Measurements from ENCODE around the gene PDCD11.
"Not testable (repeated sequence)": the region's sequence is repeated elsewhere in the genome, so short reads cannot be mapped to it uniquely, and the experiment has no call there.

PDCD11 gene, protein sequence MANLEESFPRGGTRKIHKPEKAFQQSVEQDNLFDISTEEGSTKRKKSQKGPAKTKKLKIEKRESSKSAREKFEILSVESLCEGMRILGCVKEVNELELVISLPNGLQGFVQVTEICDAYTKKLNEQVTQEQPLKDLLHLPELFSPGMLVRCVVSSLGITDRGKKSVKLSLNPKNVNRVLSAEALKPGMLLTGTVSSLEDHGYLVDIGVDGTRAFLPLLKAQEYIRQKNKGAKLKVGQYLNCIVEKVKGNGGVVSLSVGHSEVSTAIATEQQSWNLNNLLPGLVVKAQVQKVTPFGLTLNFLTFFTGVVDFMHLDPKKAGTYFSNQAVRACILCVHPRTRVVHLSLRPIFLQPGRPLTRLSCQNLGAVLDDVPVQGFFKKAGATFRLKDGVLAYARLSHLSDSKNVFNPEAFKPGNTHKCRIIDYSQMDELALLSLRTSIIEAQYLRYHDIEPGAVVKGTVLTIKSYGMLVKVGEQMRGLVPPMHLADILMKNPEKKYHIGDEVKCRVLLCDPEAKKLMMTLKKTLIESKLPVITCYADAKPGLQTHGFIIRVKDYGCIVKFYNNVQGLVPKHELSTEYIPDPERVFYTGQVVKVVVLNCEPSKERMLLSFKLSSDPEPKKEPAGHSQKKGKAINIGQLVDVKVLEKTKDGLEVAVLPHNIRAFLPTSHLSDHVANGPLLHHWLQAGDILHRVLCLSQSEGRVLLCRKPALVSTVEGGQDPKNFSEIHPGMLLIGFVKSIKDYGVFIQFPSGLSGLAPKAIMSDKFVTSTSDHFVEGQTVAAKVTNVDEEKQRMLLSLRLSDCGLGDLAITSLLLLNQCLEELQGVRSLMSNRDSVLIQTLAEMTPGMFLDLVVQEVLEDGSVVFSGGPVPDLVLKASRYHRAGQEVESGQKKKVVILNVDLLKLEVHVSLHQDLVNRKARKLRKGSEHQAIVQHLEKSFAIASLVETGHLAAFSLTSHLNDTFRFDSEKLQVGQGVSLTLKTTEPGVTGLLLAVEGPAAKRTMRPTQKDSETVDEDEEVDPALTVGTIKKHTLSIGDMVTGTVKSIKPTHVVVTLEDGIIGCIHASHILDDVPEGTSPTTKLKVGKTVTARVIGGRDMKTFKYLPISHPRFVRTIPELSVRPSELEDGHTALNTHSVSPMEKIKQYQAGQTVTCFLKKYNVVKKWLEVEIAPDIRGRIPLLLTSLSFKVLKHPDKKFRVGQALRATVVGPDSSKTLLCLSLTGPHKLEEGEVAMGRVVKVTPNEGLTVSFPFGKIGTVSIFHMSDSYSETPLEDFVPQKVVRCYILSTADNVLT (N-terminal part only)

DNA sequence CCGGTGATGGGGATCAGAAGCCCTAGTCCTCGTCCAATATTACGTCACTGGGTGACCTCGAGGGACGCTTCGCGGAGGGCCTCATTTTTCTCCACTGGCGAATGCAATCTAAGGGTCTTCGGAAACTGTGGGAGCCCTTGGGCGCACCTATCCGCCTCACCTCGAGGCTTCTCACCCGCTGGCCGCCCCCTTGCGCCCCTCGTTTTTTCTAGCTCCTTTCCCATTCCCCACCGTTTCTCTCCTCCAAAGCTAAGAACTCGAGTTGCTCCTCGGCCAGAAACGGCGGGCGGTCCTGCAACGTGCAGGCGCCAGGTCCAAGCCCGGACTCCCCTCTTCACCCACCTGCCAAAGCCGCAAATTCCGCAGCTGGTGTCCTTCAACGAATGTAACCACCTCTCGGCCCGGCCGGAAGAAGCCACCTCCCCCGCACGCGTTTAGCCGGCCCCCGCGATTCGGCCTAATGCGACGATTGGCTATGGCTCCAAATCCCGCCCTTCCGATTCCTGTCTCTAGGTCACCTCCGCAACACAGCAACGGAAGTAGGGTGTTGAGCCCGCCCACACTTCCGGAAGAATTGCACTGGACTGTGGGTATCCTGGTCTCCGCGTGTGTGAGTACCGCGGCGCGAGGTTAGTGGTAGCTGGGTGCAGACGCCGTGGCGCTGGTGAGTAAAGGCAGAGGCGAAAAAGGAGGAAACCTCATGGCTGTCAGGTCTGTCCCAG is at the start of gene PDCD11, which contains the start of gene ATP5MK:
TSS of gene PDCD11 (plus strand) at position 560 of the 722 bp plus-strand sequence. CDS start 1,801 bp downstream, outside the sequence.
TSS of gene ATP5MK (minus strand) at position 409 of the 722 bp plus-strand sequence. CDS start 4,018 bp downstream, outside the sequence.
- DNase-seq (ENCODE audit: low spot score), result peak; percentile 98

- no peak for DNase-seq (ENCODE audit: low spot score)
Observed at GRCh38 chr10:103350175-103350516, 46.3 kb upstream of the PDCD11 start.

DNA sequence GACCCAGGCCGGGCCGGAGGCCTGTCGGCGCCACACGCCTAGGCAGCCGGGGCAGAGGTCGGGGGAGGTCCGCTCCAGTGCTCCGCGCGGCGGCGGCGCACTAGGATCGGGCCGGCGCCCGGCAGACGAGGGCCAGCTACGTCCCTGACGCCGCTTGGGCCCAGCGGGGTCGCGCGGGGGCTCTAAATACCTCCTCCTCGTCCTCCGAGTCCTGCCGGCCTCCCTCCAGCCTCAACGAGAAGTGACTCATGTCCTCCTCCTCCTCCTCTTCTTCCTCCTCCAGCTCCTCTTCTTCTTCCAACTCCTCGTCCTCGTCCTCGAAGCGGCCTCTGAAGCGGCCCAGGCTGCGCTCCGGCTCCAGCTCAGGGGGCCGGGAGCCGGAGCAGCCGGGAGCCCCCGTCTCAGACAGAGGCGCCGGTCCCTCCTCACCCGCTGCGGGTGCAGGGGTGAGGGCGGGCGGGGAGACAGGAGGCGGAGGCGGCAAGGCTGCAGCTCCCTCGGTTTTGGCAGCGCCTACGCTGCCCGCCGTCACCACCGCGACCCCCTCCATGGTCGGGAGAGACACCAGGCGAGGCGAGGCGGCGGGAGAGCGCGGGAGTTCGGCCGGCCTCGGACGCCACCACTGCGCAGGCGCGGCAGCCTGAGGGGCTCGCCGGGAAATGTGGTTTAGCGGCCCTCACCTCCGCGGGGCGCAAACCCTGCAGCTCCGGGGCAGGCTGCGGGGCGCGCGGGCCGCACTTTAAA is 45.7 kb upstream of the PDCD11 start, which contains the start of gene PCGF6:
TSS of gene PCGF6 (minus strand) at position 624 of the 744 bp plus-strand sequence. CDS start at position 550, 74 bp downstream.
- DNase-seq (ENCODE audit: low spot score), result peak; percentile 83

- no peak for DNase-seq (ENCODE audit: low spot score)
Observed at GRCh38 chr10:103353281-103353680, 43.1 kb upstream of the PDCD11 start.

GRCh38 chr10:103354567-103354966 is 41.9 kb upstream of the PDCD11 start:
- DNase-seq (ENCODE audit: low spot score), result not testable (repeated sequence)

DNA sequence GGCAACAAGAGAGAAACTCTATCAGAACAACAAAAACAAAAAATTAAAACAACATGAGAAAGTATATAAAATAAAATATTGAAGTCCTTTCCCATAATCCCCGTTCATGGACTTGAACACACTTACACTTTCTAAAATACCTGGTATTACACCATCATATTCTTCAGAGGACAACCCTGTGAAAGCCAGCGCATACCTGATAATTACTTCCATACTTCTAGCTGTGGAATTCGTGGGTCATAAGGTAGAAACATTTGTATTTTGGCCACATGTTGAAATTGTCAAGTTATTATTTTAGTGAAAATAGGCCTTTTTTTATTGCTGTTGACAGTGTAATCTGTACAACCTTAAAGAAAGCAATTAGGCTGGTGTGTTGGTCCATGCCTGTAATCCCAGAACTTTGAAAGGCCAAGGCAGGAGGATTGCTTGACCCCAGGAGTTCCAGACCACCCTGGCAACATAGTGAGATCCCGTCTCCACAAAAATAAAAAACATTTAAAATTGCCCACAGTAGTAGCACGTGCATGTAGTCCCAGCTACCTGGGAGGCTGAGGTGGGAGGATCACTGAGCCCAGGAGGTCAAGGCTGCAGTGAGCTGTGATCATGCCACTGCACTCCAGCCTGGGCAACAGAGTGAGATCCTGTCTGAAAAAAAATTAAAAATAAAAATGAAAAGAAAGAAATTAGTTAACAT is 40.4 kb upstream of the PDCD11 start:
- no peak for DNase-seq (ENCODE audit: low spot score)

DNA sequence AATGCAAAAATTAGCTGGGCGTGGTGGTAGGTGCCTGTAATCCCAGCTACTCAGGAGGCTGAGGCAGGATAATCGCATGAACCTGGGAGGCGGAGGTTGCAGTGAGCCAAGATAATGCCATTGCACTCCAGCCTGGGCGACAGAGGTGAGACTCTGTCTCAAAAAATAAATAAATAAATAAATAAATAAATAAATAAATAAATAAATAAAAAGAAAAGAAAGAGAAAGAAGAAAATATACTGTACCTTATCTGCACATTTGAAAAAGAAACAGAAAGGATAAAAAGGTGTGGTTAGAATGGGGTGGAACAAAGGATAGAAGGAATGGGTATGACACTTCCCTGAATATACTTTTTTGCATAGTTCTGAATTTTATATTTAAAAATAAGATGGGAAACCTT is 36.9 kb upstream of the PDCD11 start:
- not testable (repeated sequence) for DNase-seq (ENCODE audit: low spot score)

GRCh38 chr10:103360791-103361190 is 35.6 kb upstream of the PDCD11 start:
- DNase-seq (ENCODE audit: low spot score), result not testable (repeated sequence)

DNA sequence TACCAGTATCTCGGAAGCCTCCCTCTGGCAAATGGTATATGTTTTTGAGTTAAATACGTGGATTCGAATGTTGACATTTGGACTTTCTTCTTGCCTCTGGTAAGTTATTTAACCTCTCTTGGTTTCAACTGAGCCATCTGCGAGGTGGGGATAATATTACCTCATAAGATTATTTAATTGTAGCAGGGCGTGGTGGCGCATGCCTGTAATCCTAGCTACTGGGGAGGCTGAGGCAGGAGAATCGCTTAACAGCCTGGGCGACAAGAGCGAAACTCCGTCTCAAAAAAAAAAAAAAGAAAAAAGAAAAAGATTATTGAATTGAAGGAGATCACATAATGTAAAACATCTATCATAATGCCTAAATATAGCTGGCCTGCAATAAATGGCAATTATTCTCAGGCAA is 29.0 kb upstream of the PDCD11 start:
- DNase-seq (ENCODE audit: low spot score), result no peak

- DNase-seq (ENCODE audit: low spot score), result peak; percentile 91
Observed at GRCh38 chr10:103367782-103368518, 28.5 kb upstream of the PDCD11 start, which contains the start of gene TAF5. Gene TAF5 (plus strand): TSS chr10:103367976. CDS start chr10:103367990, 14 bp downstream.

- no peak for DNase-seq (ENCODE audit: low spot score)
Observed at GRCh38 chr10:103373544-103373943, 22.9 kb upstream of the PDCD11 start.

GRCh38 chr10:103374263-103374662 is 22.2 kb upstream of the PDCD11 start:
- no peak for DNase-seq (ENCODE audit: low spot score)

DNA sequence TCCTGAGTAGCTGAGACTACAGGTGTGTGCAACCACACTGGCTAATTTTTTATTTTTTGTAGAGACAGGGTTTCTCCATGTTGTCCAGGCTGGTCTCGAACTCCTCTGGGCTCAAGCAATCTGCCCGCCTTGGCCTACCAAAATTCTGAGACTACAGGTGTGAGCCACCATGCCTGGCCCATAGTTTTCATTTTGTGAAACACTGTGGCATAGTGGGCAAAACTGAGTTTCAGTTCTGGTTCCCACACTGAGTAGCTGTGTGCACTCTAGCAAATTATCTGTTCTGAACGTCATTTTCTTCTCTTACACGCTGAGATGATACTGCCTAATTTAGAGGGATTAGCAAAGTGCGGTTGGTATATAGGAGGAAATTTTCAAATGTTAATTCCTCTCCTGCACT is 13.7 kb upstream of the PDCD11 start:
- DNase-seq (ENCODE audit: low spot score), result no peak

DNA sequence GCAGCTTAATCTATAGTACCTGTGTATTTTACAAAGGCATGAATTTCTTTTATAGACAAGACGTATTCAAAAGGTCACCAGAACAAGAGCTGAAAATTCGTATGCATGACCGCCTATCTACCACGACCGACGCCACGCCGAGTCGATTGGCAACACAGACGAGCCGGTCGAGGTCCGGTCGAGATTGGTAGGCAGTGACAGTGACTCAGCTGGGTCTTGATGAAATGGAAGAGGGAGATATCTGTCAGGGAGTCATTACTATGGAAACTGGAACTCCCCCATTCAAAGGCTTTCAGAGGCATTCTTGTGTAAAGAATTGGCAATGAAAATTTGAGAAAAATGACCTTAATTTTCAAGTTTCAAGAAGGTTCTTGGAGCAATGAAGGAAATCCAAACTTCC is 2.2 kb upstream of the PDCD11 start:
- no peak for DNase-seq (ENCODE audit: low spot score)

GRCh38 chr10:103395754-103396066 is 716 bp upstream of the PDCD11 start:
- DNase-seq (ENCODE audit: low spot score), result peak; percentile 5

DNA sequence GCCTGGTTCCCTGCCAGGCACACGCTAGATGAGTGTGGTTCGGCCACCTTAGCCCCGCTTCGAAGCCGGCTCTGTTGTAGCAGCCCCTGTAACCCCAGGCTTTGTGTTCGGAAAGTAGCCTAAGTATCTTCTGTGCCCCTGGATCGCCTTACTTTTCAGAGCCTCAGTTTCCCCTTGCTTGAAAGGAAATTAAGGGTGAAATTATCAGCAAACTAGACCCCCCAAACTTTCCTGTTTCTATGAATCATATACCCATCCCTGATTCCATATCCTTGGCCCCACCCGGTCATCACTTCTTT is 312 bp downstream of the PDCD11 start:
- no peak for DNase-seq (ENCODE audit: low spot score)

DNA sequence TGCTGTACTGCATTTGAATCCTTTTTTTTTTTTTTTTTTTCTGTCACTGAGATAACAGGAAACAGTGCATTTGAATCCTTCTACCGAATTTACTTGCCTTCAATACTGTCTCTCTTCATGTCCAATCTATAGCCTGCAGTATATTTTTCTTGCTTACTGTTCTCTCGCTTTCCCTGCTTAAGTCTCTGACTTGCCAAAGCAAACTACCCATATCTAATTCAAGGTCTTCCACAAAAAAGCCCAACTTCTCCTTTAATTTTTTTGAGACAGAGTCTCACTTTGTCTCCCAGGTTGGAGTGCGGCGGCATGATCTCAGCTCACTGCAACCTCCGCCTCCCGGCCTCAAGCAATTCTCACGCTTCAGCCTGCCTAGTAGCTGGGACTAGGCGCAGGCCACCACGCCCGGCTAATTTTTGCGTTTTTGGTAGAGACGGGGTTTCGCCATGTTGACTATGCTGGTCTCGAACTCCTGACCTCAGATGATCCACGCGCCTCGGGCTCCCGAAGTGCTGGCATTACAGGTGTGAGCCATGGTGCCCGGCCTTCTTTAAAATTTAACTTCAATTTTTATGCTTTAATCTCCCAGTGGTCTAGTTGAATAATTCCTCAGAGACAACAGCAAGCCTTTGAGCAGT is 882 bp downstream of the PDCD11 start:
- peak; percentile 2 for DNase-seq (ENCODE audit: low spot score)

DNA sequence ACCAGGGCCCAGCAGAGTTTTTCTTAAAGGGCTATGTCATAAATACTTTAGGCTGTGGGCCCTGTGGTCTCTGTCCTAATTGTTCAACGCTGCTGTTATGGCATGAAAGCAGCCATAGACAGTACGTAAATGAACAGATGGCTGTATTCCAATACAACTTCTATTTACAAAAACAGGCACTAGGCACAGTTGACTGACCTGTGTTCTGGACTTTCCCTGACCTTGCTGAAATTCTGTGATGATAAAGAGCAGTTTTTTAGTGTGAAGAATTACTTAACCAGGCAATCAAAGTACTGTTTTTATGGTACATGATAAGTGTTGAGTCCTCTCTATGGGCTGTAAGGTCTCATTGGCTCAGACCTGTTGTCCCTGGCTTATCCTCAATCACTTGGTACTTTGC is 17.1 kb downstream of the PDCD11 start:
- no peak for DNase-seq (ENCODE audit: low spot score)

- no peak for DNase-seq (ENCODE audit: low spot score)
Observed at GRCh38 chr10:103415581-103415980, 19.2 kb downstream of the PDCD11 start.

Measured in kidney capillary endothelial cell (primary cell).